CD4-positive, alpha-beta T cell treated with Interleukin-21 for 1 hour (primary cell): ENCODE measurements around the gene HOXC13.

Experiments
- DNase-seq: peaks from one replicate; pipeline ENCODE4 v3.0.0-alpha.2; 2020

The HOXC13 gene

GRCh38 chr12:53955036-53955775 lies 16.6 kb downstream of the HOXC13 start:
- no peak for DNase-seq

GRCh38 chr12:53955776-53956250 lies 17.2 kb downstream of the HOXC13 start:
- no peak for DNase-seq

- no peak for DNase-seq
Measured at GRCh38 chr12:53956251-53956887, 17.7 kb downstream of the HOXC13 start.

GRCh38 chr12:53956914-53957536 lies 18.4 kb downstream of the HOXC13 start:
- no peak for DNase-seq

- DNase-seq, result no peak
Measured at GRCh38 chr12:53958128-53958527, 19.5 kb downstream of the HOXC13 start.

- no peak for DNase-seq
Measured at GRCh38 chr12:53959314-53959713, 20.7 kb downstream of the HOXC13 start.

- DNase-seq, result no peak
Measured at GRCh38 chr12:53960187-53961024, 21.8 kb downstream of the HOXC13 start.

GRCh38 chr12:53961025-53961761 lies 22.6 kb downstream of the HOXC13 start:
- no peak for DNase-seq

GRCh38 chr12:53963005-53963404 lies 24.4 kb downstream of the HOXC13 start:
- no peak for DNase-seq

GRCh38 chr12:53963434-53964314 lies 25.0 kb downstream of the HOXC13 start:
- DNase-seq, result no peak

- DNase-seq, result no peak
Measured at GRCh38 chr12:53964315-53964713, 25.7 kb downstream of the HOXC13 start.

- no peak for DNase-seq
Measured at GRCh38 chr12:53965281-53966084, 26.9 kb downstream of the HOXC13 start.

- no peak for DNase-seq
Measured at GRCh38 chr12:53966085-53966384, 27.4 kb downstream of the HOXC13 start.

GRCh38 chr12:53966385-53967133 lies 27.9 kb downstream of the HOXC13 start:
- no peak for DNase-seq

- no peak for DNase-seq
Measured at GRCh38 chr12:53967421-53967925, 28.8 kb downstream of the HOXC13 start.

GRCh38 chr12:53968214-53969127 lies 29.8 kb downstream of the HOXC13 start:
- no peak for DNase-seq

- DNase-seq, result no peak
Measured at GRCh38 chr12:53969588-53970259, 31.1 kb downstream of the HOXC13 start.

GRCh38 chr12:53970451-53970850 lies 31.8 kb downstream of the HOXC13 start:
- no peak for DNase-seq
